Upper lobe of left lung (tissue), 4 donors: ENCODE measurements around the gene PRKAG2.

Source experiments
- CTCF ChIP-seq, 6 experiments: fragments of 450-650 bp in 4 of 6; fragments of 200-600 bp in 2 of 6; sonication (generic) in 2 of 6; IDR thresholded peaks; one replicate each; pipeline ENCODE4 v1.5.1; 2016 to 2019; ENCODE audit warnings: antibody characterized with exemption in 6 of 6
- EP300 ChIP-seq, 4 donors: sonication (generic); formaldehyde crosslinking; IDR thresholded peaks; one replicate each; pipeline ENCODE4 v1.5.1; 2017; ENCODE audit warnings: antibody characterized with exemption in 4 of 4, control low read depth in 2 of 4
- POLR2A ChIP-seq, 4 donors: fragments of 450-650 bp; IDR thresholded peaks; one replicate each; pipeline ENCODE4 v1.5.1; 2016 to 2017; ENCODE audit warnings: antibody characterized with exemption in 4 of 4, mild to moderate bottlenecking in 2 of 4
- POLR2AphosphoS5 ChIP-seq, 2 donors: sonication (generic); formaldehyde crosslinking; IDR thresholded peaks; one replicate each; pipeline ENCODE4 v1.5.1; 2017; ENCODE audit warnings: antibody characterized with exemption in 2 of 2

- TF ChIP-seq POLR2A (IDR thresholded peaks at IDR 0.05) (no peak), CTCF (IDR thresholded peaks at IDR 0.05) (no peak), EP300 (IDR thresholded peaks at IDR 0.05) (no peak), POLR2AphosphoS5 (IDR thresholded peaks at IDR 0.05) (no peak)
These were observed 243.5 kb downstream of the PRKAG2 start for GRCh38 chr7:151633516-151633812.
